Neural progenitor cell (in vitro differentiated cells): ENCODE data around the gene CALN1.
"Not testable (repeated sequence)": the region's sequence is repeated elsewhere in the genome, so short reads cannot be mapped to it uniquely, and the experiment has no call there.

Experiments
- CTCF ChIP-seq: fragments of 200-600 bp; sonication (generic); IDR thresholded peaks from 2 replicates; pipeline ENCODE4 v1.5.1; 2017; ENCODE audit warnings: antibody characterized with exemption, mild to moderate bottlenecking
- EZH2 ChIP-seq: fragments of 200-600 bp; sonication (generic); IDR thresholded peaks from 2 replicates; pipeline ENCODE4 v1.6.1; 2017; ENCODE audit warnings: antibody characterized with exemption, mild to moderate bottlenecking, moderate library complexity
- EZH2phosphoT487 ChIP-seq: fragments of 200-600 bp; sonication (generic); IDR thresholded peaks from 2 replicates; pipeline ENCODE4 v1.6.1; 2017; ENCODE audit warnings: antibody characterized with exemption

- TF ChIP-seq CTCF, EZH2, EZH2phosphoT487: not testable (repeated sequence)
Measured at GRCh38 chr7:72065764-72066163, 346.4 kb downstream of the CALN1 start.
